ENCODE data around the gene CECR2. TPM values are rescaled to one million over a fixed set of nuclear protein-coding genes. Genes with fewer than 3 reads are reported as not detected.

CECR2 gene
- total RNA-seq, 1 donor from 2014 or later = not detected

DNA sequence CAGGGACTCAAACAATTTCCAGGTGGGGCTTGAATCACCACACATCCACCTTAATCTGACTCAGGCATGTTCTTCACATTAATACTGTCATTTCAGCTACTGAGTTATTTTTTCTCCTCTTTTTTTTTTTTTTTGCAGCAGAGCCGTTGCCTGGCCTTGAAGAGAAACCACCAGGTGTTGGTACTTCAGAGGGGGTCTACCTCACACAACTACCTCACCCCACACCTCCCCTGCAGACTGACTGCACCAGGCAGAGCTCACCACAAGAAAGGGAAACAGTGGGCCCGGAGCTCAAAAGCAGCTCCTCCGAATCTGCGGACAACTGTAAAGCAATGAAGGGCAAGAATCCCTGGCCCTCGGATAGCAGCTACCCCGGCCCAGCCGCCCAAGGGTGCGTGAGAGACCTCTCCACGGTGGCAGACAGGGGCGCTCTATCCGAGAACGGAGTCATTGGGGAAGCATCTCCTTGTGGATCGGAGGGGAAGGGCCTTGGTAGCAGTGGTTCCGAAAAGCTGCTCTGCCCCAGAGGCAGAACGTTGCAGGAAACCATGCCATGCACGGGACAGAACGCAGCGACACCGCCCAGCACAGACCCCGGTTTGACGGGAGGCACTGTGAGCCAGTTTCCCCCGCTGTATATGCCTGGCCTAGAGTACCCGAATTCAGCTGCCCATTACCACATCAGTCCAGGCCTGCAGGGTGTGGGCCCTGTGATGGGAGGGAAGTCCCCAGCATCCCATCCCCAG, 178.9 kb downstream of the CECR2 start:
- no peak for DNase-seq (ENCODE audit: low read depth)
- no peak overlapping the region for H3K4me3 ChIP-seq (ENCODE audit: low read depth, low read length)
- no peaks in the 10 kb centered on the region for H3K36me3 ChIP-seq (ENCODE audit: control insufficient read depth, insufficient read depth, low read length)
- FAIRE-seq = no peak
- TF ChIP-seq, protein P1, sequence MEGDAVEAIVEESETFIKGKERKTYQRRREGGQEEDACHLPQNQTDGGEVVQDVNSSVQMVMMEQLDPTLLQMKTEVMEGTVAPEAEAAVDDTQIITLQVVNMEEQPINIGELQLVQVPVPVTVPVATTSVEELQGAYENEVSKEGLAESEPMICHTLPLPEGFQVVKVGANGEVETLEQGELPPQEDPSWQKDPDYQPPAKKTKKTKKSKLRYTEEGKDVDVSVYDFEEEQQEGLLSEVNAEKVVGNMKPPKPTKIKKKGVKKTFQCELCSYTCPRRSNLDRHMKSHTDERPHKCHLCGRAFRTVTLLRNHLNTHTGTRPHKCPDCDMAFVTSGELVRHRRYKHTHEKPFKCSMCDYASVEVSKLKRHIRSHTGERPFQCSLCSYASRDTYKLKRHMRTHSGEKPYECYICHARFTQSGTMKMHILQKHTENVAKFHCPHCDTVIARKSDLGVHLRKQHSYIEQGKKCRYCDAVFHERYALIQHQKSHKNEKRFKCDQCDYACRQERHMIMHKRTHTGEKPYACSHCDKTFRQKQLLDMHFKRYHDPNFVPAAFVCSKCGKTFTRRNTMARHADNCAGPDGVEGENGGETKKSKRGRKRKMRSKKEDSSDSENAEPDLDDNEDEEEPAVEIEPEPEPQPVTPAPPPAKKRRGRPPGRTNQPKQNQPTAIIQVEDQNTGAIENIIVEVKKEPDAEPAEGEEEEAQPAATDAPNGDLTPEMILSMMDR (IDR thresholded peaks at IDR 0.05; ENCODE audit: insufficient read depth, low read length, severe bottlenecking) = no peak
- no peaks in the 10 kb centered on the region for H3K27me3 ChIP-seq (ENCODE audit: control insufficient read depth, insufficient read depth, low read length)

DNA sequence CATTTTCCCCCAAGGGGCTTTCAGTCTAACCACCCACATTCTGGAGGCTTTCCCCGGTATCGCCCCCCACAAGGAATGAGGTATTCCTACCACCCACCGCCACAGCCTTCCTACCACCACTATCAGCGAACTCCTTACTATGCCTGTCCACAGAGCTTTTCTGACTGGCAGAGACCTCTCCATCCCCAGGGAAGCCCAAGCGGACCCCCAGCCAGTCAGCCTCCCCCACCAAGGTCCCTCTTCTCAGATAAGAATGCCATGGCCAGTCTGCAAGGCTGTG, 179.4 kb downstream of the CECR2 start:
- Histone ChIP-seq H3K27me3 (ENCODE audit: control insufficient read depth, insufficient read depth, low read length) (no peaks in the 10 kb centered on the region), H3K36me3 (ENCODE audit: control insufficient read depth, insufficient read depth, low read length) (no peaks in the 10 kb centered on the region), H3K4me3 (ENCODE audit: low read depth, low read length) (no peak overlapping the region)
- DNase-seq (ENCODE audit: low read depth) (no peak), FAIRE-seq (no peak)
- TF ChIP-seq, protein P1 (IDR thresholded peaks at IDR 0.05; ENCODE audit: insufficient read depth, low read length, severe bottlenecking) = no peak

- Histone ChIP-seq H3K27me3 (ENCODE audit: control insufficient read depth, insufficient read depth, low read length) (no peaks in the 10 kb centered on the region), H3K36me3 (ENCODE audit: control insufficient read depth, insufficient read depth, low read length) (no peaks in the 10 kb centered on the region), H3K4me3 (ENCODE audit: low read depth, low read length) (no peak overlapping the region)
- TF ChIP-seq, protein P1 (IDR thresholded peaks at IDR 0.05; ENCODE audit: insufficient read depth, low read length, severe bottlenecking) = no peak
- DNase-seq (ENCODE audit: low read depth) (no peak), FAIRE-seq (no peak)
Observed at GRCh38 chr22:17549183-17549582, 179.9 kb downstream of the CECR2 start.

DNA sequence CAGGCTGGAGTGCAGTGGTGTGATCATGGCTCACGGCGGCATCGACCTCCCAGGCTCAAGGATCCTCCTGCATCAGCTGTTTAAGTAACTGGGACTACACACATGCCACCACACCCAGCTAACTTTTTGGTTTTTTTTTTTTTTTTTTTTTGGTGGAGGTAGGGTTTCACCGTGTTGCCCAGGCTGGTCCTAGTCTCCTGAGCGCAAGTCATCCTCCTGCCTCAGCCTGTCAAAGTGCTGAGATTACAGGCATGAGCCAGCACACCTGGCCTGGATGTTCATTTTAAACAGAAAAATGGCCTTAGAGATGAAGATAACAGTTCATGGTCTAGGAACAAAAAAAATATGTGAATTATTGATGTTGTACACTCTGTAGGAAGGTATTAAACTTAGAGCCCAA, 180.4 kb downstream of the CECR2 start:
- no peaks in the 10 kb centered on the region for H3K36me3 ChIP-seq (ENCODE audit: control insufficient read depth, insufficient read depth, low read length)
- H3K4me3 ChIP-seq (ENCODE audit: low read depth, low read length) = no peak overlapping the region
- TF ChIP-seq, protein P1 (IDR thresholded peaks at IDR 0.05; ENCODE audit: insufficient read depth, low read length, severe bottlenecking) = no peak
- no peak for FAIRE-seq
- peak; percentile 65 for DNase-seq (ENCODE audit: low read depth)
- H3K27me3 ChIP-seq (ENCODE audit: control insufficient read depth, insufficient read depth, low read length) = no peaks in the 10 kb centered on the region

GRCh38 chr22:17552737-17553136, 183.5 kb downstream of the CECR2 start:
- FAIRE-seq = no peak
- no peaks in the 10 kb centered on the region for H3K27me3 ChIP-seq (ENCODE audit: control insufficient read depth, insufficient read depth, low read length)
- H3K4me3 ChIP-seq (ENCODE audit: low read depth, low read length) = no peak overlapping the region
- TF ChIP-seq, protein P1 (IDR thresholded peaks at IDR 0.05; ENCODE audit: insufficient read depth, low read length, severe bottlenecking) = no peak
- H3K36me3 ChIP-seq (ENCODE audit: control insufficient read depth, insufficient read depth, low read length) = no peaks in the 10 kb centered on the region
- DNase-seq (ENCODE audit: low read depth) = no peak

GRCh38 chr22:17554814-17555213, 185.6 kb downstream of the CECR2 start:
- FAIRE-seq = no peak
- no peaks in the 10 kb centered on the region for H3K27me3 ChIP-seq (ENCODE audit: control insufficient read depth, insufficient read depth, low read length)

More at GRCh38 chr22:17554814-17555213, 185.6 kb downstream of the CECR2 start:
- no peak overlapping the region for H3K4me3 ChIP-seq (ENCODE audit: low read depth, low read length)
- no peaks in the 10 kb centered on the region for H3K36me3 ChIP-seq (ENCODE audit: control insufficient read depth, insufficient read depth, low read length)
- no peak for DNase-seq (ENCODE audit: low read depth)
- TF ChIP-seq, protein P1 (IDR thresholded peaks at IDR 0.05; ENCODE audit: insufficient read depth, low read length, severe bottlenecking) = no peak
